T-helper 1 cell treated with Interleukin-12 subunit alpha and Interleukin-12 subunit beta and Interleukin-4 antibody, amounts not matched to agents 30 ng/mL and 1 ng/mL, for 36 hours (primary cell): ENCODE data around the gene JAG2. TPM values are rescaled to one million over a fixed set of nuclear protein-coding genes. Genes with fewer than 3 reads are reported as not detected.

ENCODE experiments used
- intact Hi-C: fragments of 100-400 bp; cut with micrococcal nuclease; formaldehyde crosslinking; loops from one replicate; pipeline ENCODE4 v1.15.1; 2024
- total RNA-seq: library from RNA; stranded (reverse); gene quantifications from 2 replicates; pipeline ENCODE4 v1.2.3, GENCODE V29; 2022

The JAG2 gene
- total RNA-seq, 1 donor from 2014 or later, result 7.2 TPM

DNA sequence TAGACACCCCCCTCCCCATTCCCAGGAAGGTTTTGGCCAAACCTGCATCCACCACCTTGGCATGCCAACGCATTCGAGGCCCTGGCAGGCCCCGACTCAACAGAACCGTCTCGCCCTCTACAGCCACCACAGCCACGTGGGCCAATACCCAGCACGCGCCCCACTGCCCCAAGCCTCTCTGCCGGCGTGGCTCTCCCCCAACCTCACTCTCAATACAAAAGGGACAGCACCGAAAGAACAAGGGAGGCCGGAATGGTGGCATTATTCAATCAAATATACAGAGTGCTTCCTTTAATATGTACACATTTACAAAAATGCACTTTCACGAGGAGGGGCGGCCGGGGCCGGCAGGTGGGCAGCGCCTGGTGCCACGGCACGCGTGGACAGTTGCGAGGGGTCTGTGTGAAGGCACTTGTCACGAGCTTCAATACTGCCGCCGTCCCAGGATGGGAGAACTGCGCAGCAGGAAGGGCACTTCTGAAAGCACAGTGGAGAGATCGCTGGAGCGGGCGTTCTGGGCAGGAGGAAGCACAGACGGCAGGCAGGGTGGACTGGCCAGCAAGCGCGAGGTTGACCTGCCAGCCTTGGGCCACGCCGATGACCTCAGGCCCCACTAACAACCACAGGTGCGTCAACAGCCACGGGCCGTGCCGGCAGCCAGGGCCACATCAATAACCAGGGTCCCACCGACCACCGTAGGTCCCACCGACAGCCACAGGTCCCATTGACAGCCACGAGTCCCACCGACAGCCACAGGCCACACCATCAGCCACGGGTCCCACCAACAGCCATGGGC, 26.9 kb downstream of the JAG2 start:
- intact Hi-C loops, result no loop called here

- intact Hi-C loops, result no loop called here
Observed at GRCh38 chr14:105141026-105141425, 27.6 kb downstream of the JAG2 start.

GRCh38 chr14:105140581-105140980, 28.0 kb downstream of the JAG2 start:
- intact Hi-C loops, result no loop called here

DNA sequence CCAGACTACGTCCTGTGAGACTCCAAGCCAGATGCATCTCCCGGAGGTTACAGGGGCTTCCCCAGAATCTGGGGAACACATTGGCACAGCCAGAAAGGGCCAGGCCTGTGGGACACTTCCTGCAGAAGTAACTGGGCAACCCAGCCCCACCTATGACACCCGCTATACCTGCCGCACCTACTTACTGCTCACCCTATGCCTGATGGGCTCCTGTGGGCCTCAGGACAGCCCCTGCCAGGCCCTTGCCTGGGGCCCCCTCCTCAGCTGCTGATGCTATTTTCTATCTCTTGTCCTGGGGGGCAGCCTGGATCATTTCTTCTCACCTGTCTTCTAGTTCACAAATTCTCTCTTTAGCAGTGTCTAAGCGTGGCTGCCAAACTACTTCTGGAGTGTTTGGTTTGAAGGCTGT, 28.7 kb downstream of the JAG2 start:
- intact Hi-C loops, result no loop called here

GRCh38 chr14:105139212-105139825, 29.3 kb downstream of the JAG2 start:
- intact Hi-C loops, result no loop called here

DNA sequence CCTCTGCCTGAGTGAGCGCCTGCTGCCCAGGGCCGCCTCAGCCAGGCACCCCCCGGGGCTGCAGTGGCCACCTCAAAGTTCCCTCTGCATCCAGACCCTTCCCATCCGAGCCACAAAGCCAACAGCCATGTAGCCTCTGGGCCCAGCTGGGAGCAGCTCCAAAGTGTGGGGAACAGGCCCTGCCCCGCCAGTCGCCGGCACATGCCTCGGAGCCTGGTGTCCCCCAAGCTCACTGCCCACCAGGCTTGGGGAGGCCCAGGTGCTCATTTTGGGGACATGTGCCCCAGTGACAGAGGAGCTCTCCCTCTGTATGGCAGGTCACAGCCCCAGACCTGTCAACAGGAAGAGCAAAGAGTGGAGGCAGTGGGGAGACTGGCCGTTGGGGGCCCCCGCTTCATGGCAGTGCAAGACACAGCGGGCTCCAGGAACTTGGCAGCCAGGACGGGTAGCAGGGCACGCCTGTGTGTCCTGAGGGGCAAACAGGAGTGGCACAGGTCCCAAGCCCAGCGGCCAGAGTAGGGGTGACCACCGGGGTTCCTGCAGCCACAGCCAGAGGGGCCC, 29.9 kb downstream of the JAG2 start:
- intact Hi-C loops, result no loop called here

- intact Hi-C loops, result no loop called here
Observed at GRCh38 chr14:105138021-105138541, 30.5 kb downstream of the JAG2 start.

- intact Hi-C loops, result no loop called here
Observed at GRCh38 chr14:105137481-105138020, 31.0 kb downstream of the JAG2 start.

- intact Hi-C loops, result no loop called here
Observed at GRCh38 chr14:105136401-105137322, 31.9 kb downstream of the JAG2 start.

DNA sequence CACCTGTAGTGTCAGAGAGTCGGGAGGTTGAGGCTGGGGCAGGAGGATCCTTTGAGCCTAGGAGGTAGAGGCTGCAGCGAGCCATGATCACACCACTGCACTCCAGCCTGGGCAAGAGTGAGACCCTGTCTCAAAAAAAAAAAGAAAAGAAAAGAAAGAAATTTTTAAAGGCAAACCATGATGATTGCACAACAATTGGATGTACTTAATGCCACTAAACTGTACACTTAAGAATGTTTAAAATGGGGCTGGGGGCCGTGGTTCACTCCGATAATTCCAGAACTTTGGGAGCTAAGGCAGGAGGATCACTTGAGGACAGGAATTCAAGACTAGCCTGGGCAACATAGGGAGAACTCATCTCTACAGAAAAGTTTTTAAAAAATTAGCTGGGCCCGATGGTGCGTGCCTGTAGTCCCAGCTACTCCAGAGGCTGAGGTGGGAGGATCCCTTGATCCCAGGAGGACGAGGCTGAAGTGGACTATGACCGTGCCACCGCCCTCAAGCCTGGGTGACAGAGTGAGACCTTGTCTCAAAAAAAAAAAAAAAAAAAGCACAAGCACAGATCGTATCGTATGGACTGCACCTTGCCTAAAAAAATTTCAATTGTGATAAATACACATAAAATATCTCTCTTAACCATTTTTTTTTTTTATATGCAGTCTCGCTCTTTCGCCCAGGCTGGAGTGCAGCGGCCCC, 32.7 kb downstream of the JAG2 start:
- intact Hi-C loops, result no loop called here

GRCh38 chr14:105132921-105133654, 35.5 kb downstream of the JAG2 start:
- intact Hi-C loops, result no loop called here

DNA sequence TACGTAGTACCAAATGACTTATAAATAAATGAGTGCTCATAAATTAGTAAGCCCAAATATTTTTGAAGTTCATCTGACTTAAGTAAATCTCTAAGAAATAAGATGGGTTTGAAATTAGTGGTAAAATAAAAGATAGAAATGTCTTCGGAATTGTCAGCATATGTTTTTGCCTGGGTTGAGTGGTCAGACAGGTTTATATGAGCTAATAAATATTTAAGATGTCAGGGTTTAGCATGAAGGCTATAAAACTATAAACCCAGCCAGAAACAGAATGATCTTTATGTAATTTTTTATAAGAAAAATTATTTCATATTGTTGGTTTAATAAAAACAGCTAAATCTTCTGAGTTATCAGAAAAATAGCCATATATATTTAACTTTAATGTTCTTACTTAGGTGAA, 37.3 kb downstream of the JAG2 start:
- intact Hi-C loops, result no loop called here

- intact Hi-C loops, result no loop called here
Observed at GRCh38 chr14:105128059-105128458, 40.5 kb downstream of the JAG2 start.

DNA sequence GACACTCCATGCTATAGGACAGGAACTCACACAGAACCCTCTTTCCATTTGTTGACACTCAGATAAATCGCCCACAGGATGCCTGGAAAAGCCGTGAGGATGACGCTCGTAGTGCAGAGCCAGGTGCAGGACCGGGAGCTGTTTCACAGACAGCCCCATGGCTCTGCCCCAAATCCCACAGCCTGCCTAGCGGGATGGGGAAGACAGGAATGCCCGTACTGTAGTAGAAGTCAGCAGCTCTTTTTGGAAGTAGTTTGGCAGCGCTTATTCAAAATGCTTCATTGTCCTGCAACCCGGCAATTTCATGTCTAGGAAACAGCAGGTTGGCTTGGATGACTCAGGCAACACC, 41.6 kb downstream of the JAG2 start:
- intact Hi-C loops, result no loop called here

DNA sequence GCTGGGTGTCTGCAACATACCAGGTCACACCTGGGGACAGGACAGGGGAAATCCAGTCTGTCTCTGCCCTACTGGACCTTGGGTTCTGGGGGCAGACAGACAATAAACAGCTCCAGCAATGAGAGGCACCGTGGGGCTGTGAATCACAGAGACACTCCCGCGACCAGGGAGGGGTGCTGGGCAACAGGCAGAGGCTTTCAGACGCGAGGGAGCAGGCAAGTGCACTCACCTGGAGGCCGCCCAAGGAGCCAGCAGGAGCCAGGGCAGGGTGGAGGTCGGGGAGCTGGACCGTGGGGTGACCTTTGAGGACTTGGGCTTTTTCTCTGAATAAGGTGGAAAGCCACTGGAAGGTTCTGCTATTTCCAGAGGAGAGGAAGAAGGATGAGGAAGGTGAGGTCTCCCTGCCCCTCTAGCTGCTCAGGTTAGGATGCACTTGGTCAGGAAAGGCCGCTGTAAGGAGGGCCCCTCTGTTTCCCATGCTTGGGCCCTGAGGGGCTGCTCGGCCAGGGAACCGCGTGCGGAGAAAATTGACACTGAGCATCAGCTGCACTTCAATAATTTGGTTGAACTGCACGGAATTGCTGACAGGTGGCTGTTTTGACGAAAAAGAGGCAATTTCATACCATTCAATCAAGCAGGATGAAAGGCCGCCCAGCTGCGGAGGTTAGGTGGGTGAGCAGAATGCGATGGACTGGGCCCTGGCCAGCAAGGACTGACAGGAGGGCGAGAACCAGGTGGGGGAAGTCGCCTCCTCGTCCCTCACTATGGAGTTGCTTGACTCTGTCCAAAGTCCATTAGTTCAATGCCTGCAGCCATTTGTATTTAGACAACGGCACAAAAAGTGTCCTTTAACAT, 42.2 kb downstream of the JAG2 start:
- intact Hi-C loops, result no loop called here

DNA sequence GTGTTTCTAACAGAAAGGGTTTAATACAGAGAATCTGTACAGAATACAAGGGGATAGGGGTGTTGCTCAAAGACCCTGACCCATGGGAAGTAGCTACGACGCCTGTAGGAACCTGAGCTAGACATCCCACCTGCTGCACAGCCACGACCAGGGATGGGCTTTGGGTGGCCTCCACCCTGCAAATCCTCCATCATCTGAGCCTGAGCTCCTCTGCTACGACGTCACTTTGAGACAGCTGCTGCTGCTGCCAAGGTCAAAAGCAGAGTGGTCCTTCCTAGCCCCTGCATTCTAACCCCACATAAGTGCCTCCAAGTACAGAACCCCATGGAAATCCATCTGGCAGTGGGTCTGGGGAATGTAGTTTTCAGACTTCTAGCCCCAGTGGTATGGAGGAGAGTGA, 43.8 kb downstream of the JAG2 start:
- intact Hi-C loops, result no loop called here

GRCh38 chr14:105123981-105124765, 44.4 kb downstream of the JAG2 start:
- intact Hi-C loops, result no loop called here

DNA sequence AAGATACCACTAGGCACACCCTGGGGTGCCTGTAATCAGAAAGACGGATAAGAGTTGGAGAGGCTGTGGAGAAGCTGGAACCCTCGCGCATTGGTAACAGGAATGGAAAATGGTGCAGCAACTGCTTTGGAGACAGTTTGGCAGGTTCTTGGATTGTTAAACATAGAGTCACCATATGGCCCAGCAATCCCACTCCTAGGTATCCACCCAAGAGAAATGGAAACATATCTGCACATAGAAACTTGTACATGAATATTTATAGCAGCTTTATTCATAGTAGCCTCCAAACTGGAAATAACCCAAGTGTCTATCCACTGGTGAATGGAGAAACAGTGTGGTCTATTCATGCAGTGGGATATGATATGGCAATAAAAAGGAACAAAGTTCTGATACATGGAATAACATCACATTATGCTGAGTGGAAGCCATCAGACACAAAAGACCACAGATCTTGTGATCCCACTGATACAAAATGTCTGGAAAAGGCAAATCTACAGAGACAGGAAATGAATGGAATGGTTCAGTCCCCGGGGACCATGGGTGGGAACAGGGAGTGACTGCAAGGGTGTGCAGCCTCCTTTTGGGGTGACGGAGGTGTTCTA, 45.4 kb downstream of the JAG2 start:
- intact Hi-C loops, result no loop called here
